HG02588 (cell line): Measurements from ENCODE around the gene RHOA.
A peak's percentile ranks its signal among the peaks of the same experiment; 100 is the strongest.

Experiments used
- ATAC-seq: cut with Tn5 transposase; IDR thresholded peaks from one replicate; pipeline ENCODE4 v1.9.1; 2021; ENCODE audit warnings: mild to moderate bottlenecking, moderate library complexity; ENCODE audit not compliant: unreplicated experiment

RHOA gene

GRCh38 chr3:49411968-49412631, at the start of gene RHOA, which contains the start of gene TCTA:
Gene RHOA (minus strand): TSS chr3:49411976. CDS start chr3:49375589, 36,387 bp downstream.
Gene TCTA (plus strand): TSS chr3:49412423. CDS start chr3:49412427, 4 bp downstream.
- peak; percentile 70 for ATAC-seq

- no peak for ATAC-seq
These were observed 49.2 kb upstream of the RHOA start for GRCh38 chr3:49460956-49461355.

GRCh38 chr3:49460188-49460890, 48.6 kb upstream of the RHOA start:
- ATAC-seq, result no peak

- no peak for ATAC-seq
These were observed 44.7 kb upstream of the RHOA start for GRCh38 chr3:49456466-49456865.

- no peak for ATAC-seq
These were observed 43.3 kb upstream of the RHOA start for GRCh38 chr3:49454898-49455681.

GRCh38 chr3:49454458-49454857, 42.7 kb upstream of the RHOA start:
- no peak for ATAC-seq

GRCh38 chr3:49453621-49454020, 41.8 kb upstream of the RHOA start:
- ATAC-seq, result no peak

- no peak for ATAC-seq
These were observed 33.6 kb upstream of the RHOA start for GRCh38 chr3:49445391-49445790.

- ATAC-seq, result no peak
These were observed 23.0 kb upstream of the RHOA start for GRCh38 chr3:49434731-49435130.

GRCh38 chr3:49428752-49429080, 16.9 kb upstream of the RHOA start:
- no peak for ATAC-seq

GRCh38 chr3:49427586-49427985, 15.8 kb upstream of the RHOA start:
- no peak for ATAC-seq

GRCh38 chr3:49424816-49425215, 13.0 kb upstream of the RHOA start:
- ATAC-seq, result no peak

- no peak for ATAC-seq
These were observed 10.8 kb upstream of the RHOA start, which contains the start of gene AMT for GRCh38 chr3:49422379-49423248. Gene AMT (minus strand): TSS chr3:49422473. CDS start chr3:49422450, 23 bp downstream.

GRCh38 chr3:49421890-49422378, 10.2 kb upstream of the RHOA start:
- ATAC-seq, result no peak

- no peak for ATAC-seq
These were observed 5.8 kb upstream of the RHOA start for GRCh38 chr3:49417516-49418120.

- ATAC-seq, result no peak
These were observed 5.1 kb upstream of the RHOA start for GRCh38 chr3:49416867-49417266.

- ATAC-seq, result no peak
These were observed 4.3 kb upstream of the RHOA start for GRCh38 chr3:49415931-49416601.

GRCh38 chr3:49414753-49415152, 3.0 kb upstream of the RHOA start:
- no peak for ATAC-seq

GRCh38 chr3:49413338-49413734, 1.6 kb upstream of the RHOA start:
- ATAC-seq, result no peak
